Neural cell (in vitro differentiated cells): ENCODE data around the gene AGPAT3. TPM values are rescaled to one million over a fixed set of nuclear protein-coding genes. Genes with fewer than 3 reads are reported as not detected.

Experiments
- H2AFZ ChIP-seq: fragments of 200-600, 300-800 bp; sonication (generic), shearing (Covaris generic); 2 replicates; pipeline ENCODE4 v1.6.0; 2014; ENCODE audit warnings: low read depth, mild to moderate bottlenecking, antibody characterized with exemption, low read length, moderate library complexity
- H3F3A ChIP-seq: fragments of 200-600 bp; shearing (Covaris generic); 2 replicates; pipeline ENCODE4 v1.6.1; 2016; ENCODE audit warnings: mild to moderate bottlenecking, moderate library complexity, mixed read lengths, antibody characterized with exemption, low read length; ENCODE audit not compliant: insufficient read depth, poor library complexity, severe bottlenecking
- H3K27ac ChIP-seq: fragments of 200-600, 300-800 bp; sonication (generic), shearing (Covaris generic); 2 replicates; pipeline ENCODE4 v1.5.1; 2014; ENCODE audit warnings: mild to moderate bottlenecking, low read length, moderate library complexity
- H3K27me3 ChIP-seq: fragments of 300-800, 200-600 bp; sonication (generic), shearing (Covaris generic); 2 replicates; pipeline ENCODE4 v1.6.0; 2014; ENCODE audit warnings: mild to moderate bottlenecking, low read depth, low read length, moderate library complexity; ENCODE audit not compliant: insufficient read depth
- H3K36me3 ChIP-seq: fragments of 300-800, 200-600 bp; sonication (generic), shearing (Covaris generic); 2 replicates; pipeline ENCODE4 v1.5.1; 2014; ENCODE audit warnings: mild to moderate bottlenecking, antibody characterized with exemption, low read length, moderate library complexity; ENCODE audit not compliant: insufficient read depth
- H3K4me2 ChIP-seq: fragments of 300-800, 200-600 bp; sonication (generic), shearing (Covaris generic); 2 replicates; pipeline ENCODE4 v1.6.0; 2014; ENCODE audit warnings: mild to moderate bottlenecking, low read length
- H3K4me3 ChIP-seq: fragments of 300-800, 200-600 bp; sonication (generic), shearing (Covaris generic); 2 replicates; pipeline ENCODE4 v1.5.1; 2014; ENCODE audit warnings: mild to moderate bottlenecking, low read length, moderate library complexity
- H3K79me2 ChIP-seq: fragments of 200-600 bp; shearing (Covaris generic); replicated peaks from 2 replicates; pipeline ENCODE4 v1.6.0; 2014; ENCODE audit warnings: mild to moderate bottlenecking, low read length, moderate library complexity; ENCODE audit not compliant: insufficient read depth
- H3K9ac ChIP-seq: fragments of 300-800, 200-600 bp; sonication (generic), shearing (Covaris generic); 2 replicates; pipeline ENCODE4 v1.6.1; 2016; ENCODE audit warnings: mild to moderate bottlenecking, low read length, mixed read lengths
- H3K9me2 ChIP-seq: fragments of 200-600 bp; shearing (Covaris generic); 2 replicates; pipeline ENCODE4 v1.6.1; 2016; ENCODE audit warnings: mild to moderate bottlenecking, low read length, mixed read lengths; ENCODE audit not compliant: insufficient read depth
- H3K9me3 ChIP-seq: fragments of 200-600, 300-800 bp; sonication (generic), shearing (Covaris generic); 2 replicates; pipeline ENCODE4 v1.6.1; 2016; ENCODE audit warnings: mild to moderate bottlenecking, mixed run types, low read length, moderate library complexity, mixed read lengths
- H4K20me1 ChIP-seq: fragments of 200-600 bp; shearing (Covaris generic); 2 replicates; pipeline ENCODE4 v1.6.1; 2016; ENCODE audit warnings: mild to moderate bottlenecking, mixed run types; ENCODE audit not compliant: insufficient read depth
- CTCF ChIP-seq: fragments of 450-650 bp; IDR thresholded peaks from 2 replicates; pipeline ENCODE4 v1.5.1; 2014; ENCODE audit warnings: antibody characterized with exemption, mild to moderate bottlenecking, moderate library complexity; ENCODE audit not compliant: poor library complexity, severe bottlenecking
- EP300 ChIP-seq: fragments of 450-650 bp; conservative IDR thresholded peaks from 2 replicates; pipeline ENCODE4 v1.6.1; 2014; ENCODE audit warnings: antibody characterized with exemption, mild to moderate bottlenecking, moderate library complexity; ENCODE audit not compliant: poor library complexity, severe bottlenecking
- EZH2 ChIP-seq: fragments of 200-600, 300-800 bp; shearing (Covaris generic), sonication (generic); IDR thresholded peaks from 2 replicates; pipeline ENCODE4 v1.6.1; 2014; ENCODE audit warnings: antibody characterized with exemption, low read length, borderline replicate concordance, mild to moderate bottlenecking; ENCODE audit not compliant: insufficient read depth, poor library complexity, severe bottlenecking
- MXI1 ChIP-seq: fragments of 450-650 bp; conservative IDR thresholded peaks from 2 replicates; pipeline ENCODE4 v1.6.1; 2014; ENCODE audit warnings: antibody characterized with exemption, mild to moderate bottlenecking; ENCODE audit not compliant: poor library complexity, severe bottlenecking
- POLR2AphosphoS5 ChIP-seq: IDR thresholded peaks from 2 replicates; pipeline ENCODE4 v1.6.1; 2012
- RAD21 ChIP-seq: fragments of 450-650 bp; conservative IDR thresholded peaks from 2 replicates; pipeline ENCODE4 v1.6.1; 2014; ENCODE audit warnings: antibody characterized with exemption, mild to moderate bottlenecking, moderate library complexity
- REST ChIP-seq: IDR thresholded peaks from 2 replicates; pipeline ENCODE4 v1.6.1; 2012; ENCODE audit warnings: borderline replicate concordance
- SMC3 ChIP-seq: fragments of 450-650 bp; conservative IDR thresholded peaks from 2 replicates; pipeline ENCODE4 v1.6.1; 2014; ENCODE audit warnings: antibody characterized with exemption, mild to moderate bottlenecking, moderate library complexity; ENCODE audit not compliant: poor library complexity
- TAF1 ChIP-seq: IDR thresholded peaks from 2 replicates; pipeline ENCODE4 v1.6.1; 2012; ENCODE audit warnings: low read depth
- polyA plus RNA-seq: library from polyadenylated mRNA; depleted of rRNA; stranded (reverse); fragments of >200 nt; gene quantifications from 2 replicates; pipeline ENCODE4 v1.2.3, GENCODE V29; 2014

AGPAT3 gene
- polyA plus RNA-seq, 1 donor from 2014 or later: 8.4 TPM

GRCh38 chr21:43956670-43957035 is 91.6 kb downstream of the AGPAT3 start:
- Histone ChIP-seq H3F3A (no peaks in the 10 kb centered on the region), H2AFZ (no peak overlapping the region), H3K9ac (no peak overlapping the region), H3K9me2 (no peaks in the 10 kb centered on the region), H3K4me3 (no peak overlapping the region), H3K9me3 (no peaks in the 10 kb centered on the region), H3K79me2 (no peaks in the 10 kb centered on the region), H3K36me3 (no peaks in the 10 kb centered on the region), H3K4me2 (no peak overlapping the region), H4K20me1 (no peaks in the 10 kb centered on the region), H3K27me3 (no peaks in the 10 kb centered on the region), H3K27ac (no peak overlapping the region)
- no peak for TF ChIP-seq SMC3
- TF ChIP-seq MXI1: no peak
- no peak for TF ChIP-seq EZH2
- no peak for TF ChIP-seq RAD21
- no peak for TF ChIP-seq TAF1
- no peak for TF ChIP-seq EP300
- no peak for TF ChIP-seq POLR2AphosphoS5
- TF ChIP-seq CTCF: no peak
- no peak for TF ChIP-seq REST

DNA sequence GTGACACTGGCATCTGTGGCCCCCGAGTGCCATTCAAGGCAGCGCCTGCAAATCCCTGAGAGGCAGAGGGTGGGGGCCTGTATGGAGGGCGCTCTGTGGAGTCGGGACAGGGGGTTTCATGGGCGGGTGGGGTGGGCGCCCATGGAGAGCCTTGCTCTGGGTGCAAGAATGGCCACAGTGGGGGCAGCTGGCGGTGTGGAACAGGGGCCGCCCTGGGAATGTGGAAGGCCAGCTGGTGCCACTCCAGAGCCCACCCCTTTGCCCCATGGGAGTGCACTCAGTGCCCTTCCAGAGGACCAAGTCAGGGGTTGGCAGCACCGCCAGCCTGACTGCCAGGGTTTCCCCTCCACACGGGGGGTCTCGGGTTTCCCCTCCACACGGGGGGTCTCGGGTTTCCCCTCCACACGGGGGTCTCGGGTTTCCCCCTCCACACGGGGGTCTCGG is 92.1 kb downstream of the AGPAT3 start:
- Histone ChIP-seq H3K4me2 (no peak overlapping the region), H3K27ac (no peak overlapping the region), H3K9me3 (no peaks in the 10 kb centered on the region), H3K79me2 (no peaks in the 10 kb centered on the region), H3K9me2 (no peaks in the 10 kb centered on the region), H3K36me3 (no peaks in the 10 kb centered on the region), H2AFZ (no peak overlapping the region), H3K9ac (no peak overlapping the region), H3F3A (no peaks in the 10 kb centered on the region), H3K27me3 (no peaks in the 10 kb centered on the region), H4K20me1 (no peaks in the 10 kb centered on the region), H3K4me3 (no peak overlapping the region)
- TF ChIP-seq TAF1 (no peak), POLR2AphosphoS5 (no peak), SMC3 (no peak), EP300 (no peak), MXI1 (no peak), RAD21 (no peak), CTCF (no peak), REST (no peak), EZH2 (no peak)
